Type B pancreatic cell (in vitro differentiated cells): ENCODE data around the gene ATP8A2. TPM values are rescaled to one million over a fixed set of nuclear protein-coding genes. Genes with fewer than 3 reads are reported as not detected.

ENCODE experiments used
- DNase-seq: peaks from one replicate; pipeline ENCODE4 v3.0.0; 2021; ENCODE audit warnings: mixed read lengths; ENCODE audit not compliant: unreplicated experiment; ENCODE audit errors: extremely low spot score
- H3K27ac Mint-ChIP-seq: 2 replicates; pipeline ENCODE4 v1.8.0; 2021; ENCODE audit warnings: mild to moderate bottlenecking, mixed read lengths
- H3K27me3 Mint-ChIP-seq: 2 replicates; pipeline ENCODE4 v1.8.0; 2021; ENCODE audit warnings: mixed read lengths
- H3K36me3 Mint-ChIP-seq: 2 replicates; pipeline ENCODE4 v1.8.0; 2021; ENCODE audit warnings: mixed read lengths
- H3K4me1 Mint-ChIP-seq: one replicate; pipeline ENCODE4 v1.8.0; 2021; ENCODE audit warnings: mixed read lengths; ENCODE audit not compliant: unreplicated experiment
- H3K4me3 Mint-ChIP-seq: 2 replicates; pipeline ENCODE4 v1.8.0; 2021; ENCODE audit warnings: mild to moderate bottlenecking, mixed read lengths
- H3K9me3 Mint-ChIP-seq: 2 replicates; pipeline ENCODE4 v1.8.0; 2021; ENCODE audit warnings: mixed read lengths
- CTCF ChIP-seq: fragments of 200-600 bp; sonication (generic); conservative IDR thresholded peaks from 2 replicates; pipeline ENCODE4 v1.5.0; 2021; ENCODE audit warnings: antibody characterized with exemption, mild to moderate bottlenecking
- total RNA-seq: library from RNA; stranded (reverse); gene quantifications from 2 replicates; pipeline ENCODE4 v1.2.1, GENCODE V29; 2021; ENCODE audit warnings: low replicate concordance

The ATP8A2 gene
- total RNA-seq, 1 donor from 2014 or later, result 13.8 TPM

- H3K4me1 Mint-ChIP-seq, result peaks cover 3% of the 10 kb centered on the region
- DNase-seq, result no peak
- H3K36me3 Mint-ChIP-seq, result peaks cover 4% of the 10 kb centered on the region
- no peaks in the 10 kb centered on the region for H3K27me3 Mint-ChIP-seq
- TF ChIP-seq CTCF, result no peak
- H3K4me3 Mint-ChIP-seq, result no peak overlapping the region
- no peak overlapping the region for H3K27ac Mint-ChIP-seq
- H3K9me3 Mint-ChIP-seq, result peaks cover 16% of the 10 kb centered on the region
Measured at GRCh38 chr13:25645681-25646080, 273.9 kb downstream of the ATP8A2 start.

- peak overlapping the region; percentile 83 for H3K27ac Mint-ChIP-seq
- peaks cover 4% of the 10 kb centered on the region for H3K36me3 Mint-ChIP-seq
- no peaks in the 10 kb centered on the region for H3K27me3 Mint-ChIP-seq
- peak overlapping the region; percentile 18 for H3K4me3 Mint-ChIP-seq
- no peak for DNase-seq
- peaks cover 12% of the 10 kb centered on the region for H3K4me1 Mint-ChIP-seq
- H3K9me3 Mint-ChIP-seq, result peaks cover 16% of the 10 kb centered on the region
- TF ChIP-seq CTCF, result no peak
Measured at GRCh38 chr13:25649001-25649633, 277.3 kb downstream of the ATP8A2 start.

GRCh38 chr13:25652764-25653163, 281.0 kb downstream of the ATP8A2 start:
- Mint-ChIP-seq H3K4me1 (peaks cover 20% of the 10 kb centered on the region), H3K27ac (no peak overlapping the region), H3K27me3 (no peaks in the 10 kb centered on the region), H3K36me3 (peaks cover 4% of the 10 kb centered on the region), H3K4me3 (no peak overlapping the region), H3K9me3 (peaks cover 5% of the 10 kb centered on the region)
- no peak for TF ChIP-seq CTCF
- no peak for DNase-seq

DNA sequence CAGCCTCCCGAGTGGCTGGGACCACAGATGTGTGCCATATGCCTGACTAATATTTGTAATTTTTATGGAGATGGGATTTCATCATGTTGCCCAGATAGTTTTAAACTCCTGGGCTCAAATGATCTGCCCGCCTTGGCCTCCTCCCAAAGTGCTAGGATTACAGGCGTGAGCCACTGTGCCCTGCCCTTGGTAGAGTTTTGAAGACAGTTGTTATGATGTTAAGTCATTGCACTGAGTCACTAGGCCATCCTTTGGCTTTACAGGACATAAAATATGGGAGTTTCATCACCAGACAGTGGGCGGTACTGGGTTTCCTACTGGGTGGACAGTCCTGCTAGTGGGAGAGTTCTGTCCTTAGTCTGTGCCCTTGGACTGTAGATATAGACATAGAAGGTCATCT, 282.5 kb downstream of the ATP8A2 start:
- no peak for TF ChIP-seq CTCF
- no peaks in the 10 kb centered on the region for H3K36me3 Mint-ChIP-seq
- H3K4me3 Mint-ChIP-seq, result no peak overlapping the region
- DNase-seq, result no peak
- H3K27ac Mint-ChIP-seq, result no peak overlapping the region
- no peaks in the 10 kb centered on the region for H3K27me3 Mint-ChIP-seq
- H3K4me1 Mint-ChIP-seq, result peaks cover 25% of the 10 kb centered on the region
- H3K9me3 Mint-ChIP-seq, result no peaks in the 10 kb centered on the region

DNA sequence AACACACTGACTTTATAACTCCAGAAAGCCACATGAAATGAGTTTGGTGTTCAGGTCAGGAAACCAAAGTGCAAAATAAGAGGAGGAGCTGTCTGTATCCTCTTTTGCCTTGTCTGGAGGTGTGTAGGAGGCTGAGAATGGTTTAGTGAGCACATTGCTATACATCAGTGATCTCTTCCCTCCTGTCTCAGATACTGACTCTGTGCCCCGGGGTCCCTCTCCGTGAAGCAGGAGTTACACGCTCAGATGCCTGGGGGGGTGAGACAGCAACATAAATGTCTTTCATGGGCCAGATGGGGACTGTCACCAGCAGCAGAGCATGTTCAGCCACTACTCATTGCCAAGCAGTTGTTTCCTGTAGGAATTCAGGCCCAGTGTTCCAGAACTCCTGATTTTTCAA, 285.4 kb downstream of the ATP8A2 start:
- no peak for TF ChIP-seq CTCF
- Mint-ChIP-seq H3K27me3 (no peaks in the 10 kb centered on the region), H3K4me3 (no peak overlapping the region), H3K27ac (no peak overlapping the region), H3K4me1 (peaks cover 27% of the 10 kb centered on the region), H3K36me3 (no peaks in the 10 kb centered on the region), H3K9me3 (no peaks in the 10 kb centered on the region)
- no peak for DNase-seq
